ENCODE results near the gene RNH1. TPM values are rescaled to one million over a fixed set of nuclear protein-coding genes. Genes with fewer than 3 reads are reported as not detected.

Gene RNH1
- total RNA-seq, 1 experiment from 2014 or later = 345 TPM

- DNase-seq (ENCODE audit: low read depth, low spot score) (no peak), ATAC-seq (no peak)
- H3K36me3 ChIP-seq (ENCODE audit: control insufficient read depth, insufficient read depth, low read length) = peaks cover 15% of the 10 kb centered on the region; the same call in 1 of the 2 replicates
Observed at GRCh38 chr11:496834-497564, 10.0 kb downstream of the RNH1 start.

GRCh38 chr11:495537-495931 lies 11.5 kb downstream of the RNH1 start:
- DNase-seq (ENCODE audit: low read depth, low spot score) (no peak), ATAC-seq (no peak)
- no peaks in the 10 kb centered on the region for H3K9me3 ChIP-seq (ENCODE audit: control insufficient read depth, insufficient read depth, low read depth, low read length)
- intact Hi-C loops (cut with micrococcal nuclease; ENCODE audit: unreplicated experiment) = no loop called here
- in situ Hi-C loops (cut with HindIII; ENCODE audit: low pct_unique_long_range_greater_than_20kb, low sequenced_read_pairs) = no loop called here
- BruUV-seq (replicated peaks) = no TSS peak
- H3K36me3 ChIP-seq (ENCODE audit: control insufficient read depth, insufficient read depth, low read length) = peaks cover 15% of the 10 kb centered on the region; the same call in 1 of the 2 replicates
- no peaks in the 10 kb centered on the region for H3K27me3 ChIP-seq (ENCODE audit: control insufficient read depth, insufficient read depth, low read length)
- ChIA-PET CTCF (no interaction called here), POLR2A (no interaction called here)
- no peak overlapping the region for H3K4me3 ChIP-seq (ENCODE audit: low read depth in 2 of 2, low read length in 2 of 2)
- no peak overlapping the region for H3K27ac ChIP-seq (ENCODE audit: low read length)
- TF ChIP-seq CTCF (IDR thresholded peaks at IDR 0.05) = no peak
- TF ChIP-seq SIN3A (IDR thresholded peaks at IDR 0.05; ENCODE audit: borderline replicate concordance, insufficient read depth, low read depth, low read length) = no peak
- TF ChIP-seq POLR2AphosphoS5 (IDR thresholded peaks at IDR 0.05; ENCODE audit: low read depth, low read length) = no peak; the same call in 1 of the 2 replicates
- TF ChIP-seq, protein P1, sequence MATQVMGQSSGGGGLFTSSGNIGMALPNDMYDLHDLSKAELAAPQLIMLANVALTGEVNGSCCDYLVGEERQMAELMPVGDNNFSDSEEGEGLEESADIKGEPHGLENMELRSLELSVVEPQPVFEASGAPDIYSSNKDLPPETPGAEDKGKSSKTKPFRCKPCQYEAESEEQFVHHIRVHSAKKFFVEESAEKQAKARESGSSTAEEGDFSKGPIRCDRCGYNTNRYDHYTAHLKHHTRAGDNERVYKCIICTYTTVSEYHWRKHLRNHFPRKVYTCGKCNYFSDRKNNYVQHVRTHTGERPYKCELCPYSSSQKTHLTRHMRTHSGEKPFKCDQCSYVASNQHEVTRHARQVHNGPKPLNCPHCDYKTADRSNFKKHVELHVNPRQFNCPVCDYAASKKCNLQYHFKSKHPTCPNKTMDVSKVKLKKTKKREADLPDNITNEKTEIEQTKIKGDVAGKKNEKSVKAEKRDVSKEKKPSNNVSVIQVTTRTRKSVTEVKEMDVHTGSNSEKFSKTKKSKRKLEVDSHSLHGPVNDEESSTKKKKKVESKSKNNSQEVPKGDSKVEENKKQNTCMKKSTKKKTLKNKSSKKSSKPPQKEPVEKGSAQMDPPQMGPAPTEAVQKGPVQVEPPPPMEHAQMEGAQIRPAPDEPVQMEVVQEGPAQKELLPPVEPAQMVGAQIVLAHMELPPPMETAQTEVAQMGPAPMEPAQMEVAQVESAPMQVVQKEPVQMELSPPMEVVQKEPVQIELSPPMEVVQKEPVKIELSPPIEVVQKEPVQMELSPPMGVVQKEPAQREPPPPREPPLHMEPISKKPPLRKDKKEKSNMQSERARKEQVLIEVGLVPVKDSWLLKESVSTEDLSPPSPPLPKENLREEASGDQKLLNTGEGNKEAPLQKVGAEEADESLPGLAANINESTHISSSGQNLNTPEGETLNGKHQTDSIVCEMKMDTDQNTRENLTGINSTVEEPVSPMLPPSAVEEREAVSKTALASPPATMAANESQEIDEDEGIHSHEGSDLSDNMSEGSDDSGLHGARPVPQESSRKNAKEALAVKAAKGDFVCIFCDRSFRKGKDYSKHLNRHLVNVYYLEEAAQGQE (IDR thresholded peaks at IDR 0.05; ENCODE audit: insufficient read depth in 1 of 2, low read depth in 2 of 2, low read length in 1 of 2) = no peak
- no peak for TF ChIP-seq TCF7L2 (IDR thresholded peaks at IDR 0.05; ENCODE audit: low read depth, low read length)
- H3K4me1 ChIP-seq (ENCODE audit: control insufficient read depth, insufficient read depth, low read length) = no peaks in the 10 kb centered on the region

More at GRCh38 chr11:496834-497564, 10.0 kb downstream of the RNH1 start:
- H3K27ac ChIP-seq (ENCODE audit: low read length) = no peak overlapping the region
- ChIA-PET POLR2A (no interaction called here), CTCF (no interaction called here)
- in situ Hi-C loops (cut with HindIII; ENCODE audit: low pct_unique_long_range_greater_than_20kb, low sequenced_read_pairs) = no loop called here
- H3K9me3 ChIP-seq (ENCODE audit: control insufficient read depth, insufficient read depth, low read depth, low read length) = no peaks in the 10 kb centered on the region
- no peak overlapping the region for H3K4me3 ChIP-seq (ENCODE audit: low read depth in 2 of 2, low read length in 2 of 2)
- intact Hi-C loops (cut with micrococcal nuclease; ENCODE audit: unreplicated experiment) = no loop called here
- no peaks in the 10 kb centered on the region for H3K27me3 ChIP-seq (ENCODE audit: control insufficient read depth, insufficient read depth, low read length)
- no peaks in the 10 kb centered on the region for H3K4me1 ChIP-seq (ENCODE audit: control insufficient read depth, insufficient read depth, low read length)
- no TSS peak for BruUV-seq (replicated peaks)
- TF ChIP-seq SIN3A (IDR thresholded peaks at IDR 0.05; ENCODE audit: borderline replicate concordance, insufficient read depth, low read depth, low read length) = no peak
- TF ChIP-seq POLR2AphosphoS5 (IDR thresholded peaks at IDR 0.05; ENCODE audit: low read depth, low read length) = peak; percentile 20; the same call in 1 of the 2 replicates
- TF ChIP-seq, protein P1 (IDR thresholded peaks at IDR 0.05; ENCODE audit: insufficient read depth in 1 of 2, low read depth in 2 of 2, low read length in 1 of 2) = no peak
- no peak for TF ChIP-seq TCF7L2 (IDR thresholded peaks at IDR 0.05; ENCODE audit: low read depth, low read length)
- TF ChIP-seq CTCF (IDR thresholded peaks at IDR 0.05) = no peak

Measured in Panc1 (cell line).